ENCODE data around the gene CXCL8.

Gene CXCL8

GRCh38 chr4:73718375-73719373 lies 21.7 kb upstream of the CXCL8 start:
- no peak for DNase-seq

DNA sequence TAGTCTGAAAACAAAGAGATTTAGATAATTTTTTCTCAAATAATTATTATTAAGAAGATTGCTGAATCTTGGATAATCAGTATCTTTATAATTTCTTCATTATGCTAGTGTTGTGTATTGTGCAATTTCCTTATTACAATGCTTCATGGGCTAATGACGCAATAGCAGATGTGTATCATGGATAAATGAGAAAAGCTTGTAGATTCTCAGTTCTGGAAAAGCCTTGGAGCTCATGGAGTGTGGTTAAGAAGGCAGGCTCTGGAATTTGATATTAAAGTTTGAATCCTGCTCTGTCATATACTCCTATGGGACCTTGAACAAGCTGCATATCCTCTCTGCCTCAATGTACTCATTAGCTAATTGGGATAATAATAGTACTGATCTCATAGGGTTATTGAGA lies 18.9 kb upstream of the CXCL8 start:
- no peak for DNase-seq

DNA sequence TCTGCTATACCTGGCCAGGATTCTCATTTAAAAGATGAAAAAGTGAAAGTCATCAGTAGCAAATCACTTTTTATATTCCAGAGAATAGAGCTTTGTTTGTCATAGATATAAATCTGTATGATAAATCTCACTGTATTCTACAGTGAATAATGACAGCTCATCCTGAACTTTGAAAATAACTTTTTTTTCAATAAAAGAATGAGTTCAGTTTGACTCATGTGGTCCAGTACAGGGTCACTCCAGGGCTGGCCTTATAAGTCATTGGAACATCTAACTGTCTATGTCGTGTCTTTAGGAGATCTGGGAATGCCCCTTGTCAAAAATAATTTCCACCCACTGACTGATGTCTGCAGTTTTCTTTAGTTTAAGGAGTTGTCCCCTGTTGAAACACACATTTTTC lies 18.5 kb upstream of the CXCL8 start:
- DNase-seq = no peak

DNA sequence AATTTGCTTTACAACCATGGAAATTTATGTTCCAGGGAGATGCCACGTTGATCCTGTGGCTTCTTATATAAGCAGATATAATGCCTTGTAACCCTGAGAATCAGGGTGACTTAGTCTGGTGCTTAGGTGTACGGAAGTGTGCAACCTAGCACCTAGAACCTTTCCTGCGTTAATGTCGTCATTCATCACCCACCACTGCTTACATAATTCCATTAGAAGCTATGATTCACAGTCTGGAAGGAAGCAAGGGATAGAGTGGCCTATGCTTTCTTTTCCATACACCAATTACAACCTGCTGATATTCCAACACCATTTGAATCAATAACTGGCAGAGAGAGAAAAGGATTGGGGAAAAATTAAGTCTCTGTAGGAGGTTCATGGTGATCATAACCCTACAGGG lies 17.3 kb upstream of the CXCL8 start:
- DNase-seq = no peak

GRCh38 chr4:73723928-73724327 lies 16.4 kb upstream of the CXCL8 start:
- DNase-seq = no peak

DNA sequence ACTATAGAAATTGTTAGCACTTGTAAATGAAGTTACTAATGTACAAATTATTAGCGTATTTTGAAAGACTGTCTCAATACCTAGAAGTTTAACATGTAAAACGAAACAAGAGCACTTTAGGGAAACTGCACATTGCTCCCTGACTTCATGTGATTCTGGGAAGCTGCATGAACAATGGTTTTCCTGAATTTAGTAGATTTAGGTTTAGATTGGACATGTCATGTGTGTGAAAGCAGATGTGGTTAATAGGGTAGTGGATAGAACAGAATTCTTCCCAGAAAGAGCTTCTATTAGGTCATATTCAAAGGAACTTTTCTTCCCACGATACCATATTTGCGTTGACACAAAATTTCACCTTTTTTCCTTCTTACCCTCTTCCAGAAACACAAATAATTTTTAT lies 14.9 kb upstream of the CXCL8 start:
- no peak for DNase-seq

DNA sequence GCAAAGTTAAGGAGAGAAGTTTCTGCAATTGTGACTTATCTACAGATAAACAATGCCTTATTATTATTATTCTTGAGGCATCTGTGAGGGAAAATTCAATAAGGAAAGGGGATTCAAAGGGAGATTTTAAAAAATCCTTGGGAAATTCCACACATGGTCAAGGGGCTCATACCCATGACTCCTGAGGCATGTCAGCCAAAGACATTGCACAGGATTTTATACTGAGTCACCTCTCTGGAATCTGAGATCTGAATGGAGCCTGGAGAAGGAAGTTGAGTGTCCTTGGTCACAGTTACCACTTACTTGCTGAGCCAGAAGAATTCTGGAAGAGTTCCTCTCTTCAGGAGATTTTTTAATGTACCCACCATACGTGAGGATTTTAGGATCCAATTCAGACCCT lies 14.4 kb upstream of the CXCL8 start:
- DNase-seq = no peak

DNA sequence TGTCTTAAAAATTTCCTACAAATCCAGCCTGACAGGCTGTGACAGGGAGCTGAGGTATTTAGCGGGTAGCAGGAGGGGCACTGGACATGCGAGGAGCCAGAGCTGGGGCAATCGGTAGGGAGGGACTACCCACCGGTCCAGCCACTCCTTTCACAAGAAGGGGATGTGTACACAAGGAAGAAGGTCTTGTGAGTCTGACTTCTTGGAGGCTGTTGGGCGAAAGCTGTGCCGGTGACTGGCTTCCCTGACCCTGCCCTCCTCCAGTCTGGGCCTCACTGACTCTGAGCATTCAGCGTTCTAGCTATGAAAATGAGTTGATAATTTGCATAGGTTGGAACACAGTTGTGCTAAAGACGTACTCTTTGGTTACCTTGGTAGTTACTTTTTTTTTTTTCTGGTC lies 12.7 kb upstream of the CXCL8 start:
- no peak for DNase-seq

DNA sequence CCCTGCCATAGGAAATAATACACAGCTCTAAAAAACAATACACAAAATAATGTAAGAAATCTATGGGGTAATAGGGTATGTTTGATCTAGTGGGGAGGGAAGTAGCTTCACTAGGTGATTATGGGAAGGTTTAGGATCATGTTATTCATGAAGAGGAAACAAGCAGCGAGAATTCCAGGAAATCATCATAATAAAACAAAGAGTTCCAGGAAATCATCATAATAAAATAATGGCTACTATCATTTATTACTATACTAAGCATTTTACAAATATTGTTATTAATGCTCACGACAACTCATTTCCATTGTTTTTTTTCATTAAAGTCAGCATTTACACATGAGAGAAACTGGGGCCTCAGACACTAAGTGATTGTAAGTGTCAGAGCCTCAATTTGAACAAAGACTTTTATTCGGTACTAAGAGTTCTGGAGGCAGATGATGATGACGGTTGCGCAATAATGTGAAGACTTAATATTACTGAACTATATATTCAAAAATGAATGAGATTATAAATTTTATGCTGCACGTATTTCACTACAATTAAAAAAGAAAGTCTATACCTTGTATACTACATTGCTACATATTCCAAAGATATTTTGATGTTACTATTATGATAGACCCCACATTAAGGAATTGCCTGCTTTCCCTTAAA lies 12.2 kb upstream of the CXCL8 start:
- no peak for DNase-seq

DNA sequence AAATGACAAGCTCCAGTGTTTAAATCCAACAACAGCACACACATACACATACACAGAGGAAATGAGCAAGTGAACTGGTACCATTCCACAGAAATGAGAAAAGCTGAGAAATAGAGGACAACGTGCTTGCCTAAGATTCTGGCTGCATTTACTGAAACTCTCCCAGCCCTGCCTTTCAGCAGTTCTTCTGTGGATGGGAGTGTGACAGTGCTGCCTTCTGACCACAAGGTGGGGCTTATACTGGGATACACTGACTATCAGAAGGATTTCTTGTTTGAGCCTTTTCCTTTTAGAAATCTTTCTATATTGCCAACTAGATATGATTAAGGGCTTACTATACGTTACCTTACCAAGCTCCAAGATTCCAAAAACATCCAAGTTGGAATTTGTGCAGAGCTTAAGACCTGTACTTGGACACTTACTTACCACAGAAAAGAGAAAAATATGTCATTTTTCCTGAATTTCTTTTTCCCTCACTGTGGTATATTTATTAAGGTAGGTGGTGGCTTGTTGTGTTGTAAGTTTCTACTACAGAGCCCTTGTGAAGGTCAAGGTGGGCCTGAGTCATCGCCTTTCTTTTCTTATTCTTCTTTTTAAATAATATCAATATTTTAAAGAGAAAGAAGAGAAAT lies 10.7 kb upstream of the CXCL8 start:
- DNase-seq = no peak

GRCh38 chr4:73730292-73730691 lies 10.1 kb upstream of the CXCL8 start:
- no peak for DNase-seq

- DNase-seq = no peak
Measured at GRCh38 chr4:73730867-73731266, 9.5 kb upstream of the CXCL8 start.

- no peak for DNase-seq
Measured at GRCh38 chr4:73731968-73732610, 8.3 kb upstream of the CXCL8 start.

- no peak for DNase-seq
Measured at GRCh38 chr4:73732759-73733431, 7.5 kb upstream of the CXCL8 start.

GRCh38 chr4:73734530-73735001 lies 5.8 kb upstream of the CXCL8 start:
- DNase-seq = no peak

GRCh38 chr4:73735231-73735630 lies 5.1 kb upstream of the CXCL8 start:
- no peak for DNase-seq

GRCh38 chr4:73741031-73741749 lies 821 bp downstream of the CXCL8 start:
- no peak for DNase-seq

GRCh38 chr4:73741750-73742489 lies 1.6 kb downstream of the CXCL8 start:
- no peak for DNase-seq

GRCh38 chr4:73742490-73743160 lies 2.3 kb downstream of the CXCL8 start:
- no peak for DNase-seq

GRCh38 chr4:73743281-73743680 lies 2.9 kb downstream of the CXCL8 start:
- DNase-seq = no peak

- no peak for DNase-seq
Measured at GRCh38 chr4:73743795-73744194, 3.4 kb downstream of the CXCL8 start.

All from stimulated activated naive CD4-positive, alpha-beta T cell (primary cell).